ENCODE measurements around the gene LARP1.

GRCh38 chr5:154837009-154837901 is 82.1 kb downstream of the LARP1 start:
- TF ChIP-seq POLR2AphosphoS5 (IDR thresholded peaks at IDR 0.05; ENCODE audit: borderline replicate concordance, low read depth, low read length), result no peak
- no peak for TF ChIP-seq EZH2 (IDR thresholded peaks at IDR 0.05)
